H9 (cell line): ENCODE data around the gene FAM13A. TPM values are rescaled to one million over a fixed set of nuclear protein-coding genes. Genes with fewer than 3 reads are reported as not detected.

Source experiments
- DNase-seq: peaks from one replicate; pipeline ENCODE4 v3.0.0-alpha.2; 2017
- H2AFZ ChIP-seq: one replicate; pipeline ENCODE4 v1.6.1; 2013; ENCODE audit warnings: mild to moderate bottlenecking, low read length, control low read depth, moderate library complexity
- H2AK5ac ChIP-seq: 2 replicates; pipeline ENCODE4 v1.6.1; 2013; ENCODE audit warnings: low read length, control low read depth, mixed read lengths; ENCODE audit not compliant: insufficient read length
- H2BK120ac ChIP-seq: one replicate; pipeline ENCODE4 v1.6.1; 2013; ENCODE audit warnings: low read depth, mild to moderate bottlenecking, low read length, control low read depth, inconsistent platforms; ENCODE audit not compliant: poor library complexity, severe bottlenecking
- H2BK12ac ChIP-seq: 2 replicates; pipeline ENCODE4 v1.6.1; 2013; ENCODE audit warnings: low read length, control low read depth, mixed read lengths, low read depth; ENCODE audit not compliant: insufficient read length
- H2BK15ac ChIP-seq: 2 replicates; pipeline ENCODE4 v1.6.1; 2013; ENCODE audit warnings: low read depth, low read length, control low read depth
- H2BK20ac ChIP-seq: one replicate; pipeline ENCODE4 v1.6.1; 2013; ENCODE audit warnings: low read depth, mild to moderate bottlenecking, low read length, control low read depth, inconsistent platforms; ENCODE audit not compliant: poor library complexity, severe bottlenecking
- H2BK5ac ChIP-seq: 2 replicates; pipeline ENCODE4 v1.6.1; 2013; ENCODE audit warnings: low read length, control low read depth, mixed read lengths; ENCODE audit not compliant: insufficient read length
- H3K14ac ChIP-seq: 2 replicates; pipeline ENCODE4 v1.6.1; 2013; ENCODE audit warnings: low read length, control low read depth; ENCODE audit not compliant: insufficient read depth
- H3K18ac ChIP-seq: 2 replicates; pipeline ENCODE4 v1.6.1; 2013; ENCODE audit warnings: low read depth, mild to moderate bottlenecking, mixed read lengths, low read length, control low read depth; ENCODE audit not compliant: insufficient read length
- H3K23ac ChIP-seq: 2 replicates; pipeline ENCODE4 v1.6.1; 2013; ENCODE audit warnings: low read length, control low read depth, mixed read lengths, low read depth; ENCODE audit not compliant: insufficient read length
- H3K23me2 ChIP-seq: 2 replicates; pipeline ENCODE4 v1.6.1; 2013; ENCODE audit warnings: low read depth, mild to moderate bottlenecking, mixed read lengths, low read length, control low read depth; ENCODE audit not compliant: insufficient read length, poor library complexity, severe bottlenecking
- H3K27ac ChIP-seq: 2 replicates; pipeline ENCODE4 v1.5.1; 2013; ENCODE audit warnings: low read length, control low read depth, mixed read lengths, low read depth; ENCODE audit not compliant: insufficient read length
- H3K27me3 ChIP-seq: 2 replicates; pipeline ENCODE4 v1.6.1; 2013; ENCODE audit warnings: low read length, control low read depth, inconsistent platforms; ENCODE audit not compliant: insufficient read depth
- H3K4ac ChIP-seq: 2 replicates; pipeline ENCODE4 v1.6.1; 2013; ENCODE audit warnings: low read depth, mild to moderate bottlenecking, control low read depth, inconsistent platforms, low read length, moderate library complexity
- H3K4me1 ChIP-seq: 2 replicates; pipeline ENCODE4 v1.6.1; 2013; ENCODE audit warnings: low read length, control low read depth, inconsistent platforms; ENCODE audit not compliant: insufficient read depth
- H3K4me2 ChIP-seq: 2 replicates; pipeline ENCODE4 v1.6.1; 2013; ENCODE audit warnings: low read length, control low read depth, mixed read lengths; ENCODE audit not compliant: insufficient read length, insufficient read depth
- H3K56ac ChIP-seq: 2 replicates; pipeline ENCODE4 v1.6.1; 2013; ENCODE audit warnings: low read depth, mild to moderate bottlenecking, mixed read lengths, low read length, control low read depth; ENCODE audit not compliant: insufficient read length
- H3K79me1 ChIP-seq: 2 replicates; pipeline ENCODE4 v1.6.1; 2013; ENCODE audit warnings: low read depth, mild to moderate bottlenecking, moderate library complexity, low read length, control low read depth, inconsistent platforms; ENCODE audit not compliant: insufficient read depth, poor library complexity, severe bottlenecking
- H3K79me2 ChIP-seq: 2 replicates; pipeline ENCODE4 v1.6.1; 2013; ENCODE audit warnings: low read length, control low read depth, inconsistent platforms; ENCODE audit not compliant: insufficient read depth
- H3K9ac ChIP-seq: 2 replicates; pipeline ENCODE4 v1.6.1; 2013; ENCODE audit warnings: low read length, control low read depth, mixed read lengths; ENCODE audit not compliant: insufficient read length; ENCODE audit errors: extremely low read depth
- H3K9me3 ChIP-seq: one replicate; pipeline ENCODE4 v1.6.1; 2013; ENCODE audit warnings: low read depth, low read length, inconsistent platforms; ENCODE audit not compliant: control insufficient read depth
- H3T11ph ChIP-seq: one replicate; pipeline ENCODE4 v1.6.1; 2013; ENCODE audit warnings: mild to moderate bottlenecking, low read length, control low read depth, inconsistent platforms
- H4K20me1 ChIP-seq: one replicate; pipeline ENCODE4 v1.6.1; 2013; ENCODE audit not compliant: control insufficient read depth, insufficient read length, insufficient read depth
- H4K5ac ChIP-seq: 2 replicates; pipeline ENCODE4 v1.6.1; 2013; ENCODE audit warnings: low read depth, mild to moderate bottlenecking, mixed read lengths, low read length, control low read depth; ENCODE audit not compliant: insufficient read length
- H4K8ac ChIP-seq: replicated peaks from 2 replicates; pipeline ENCODE4 v1.6.1; 2013; ENCODE audit warnings: low read length, control low read depth, mixed read lengths, low read depth; ENCODE audit not compliant: insufficient read length
- H4K91ac ChIP-seq: 2 replicates; pipeline ENCODE4 v1.6.1; 2013; ENCODE audit warnings: low read depth, mild to moderate bottlenecking, moderate library complexity, mixed read lengths, low read length, control low read depth; ENCODE audit not compliant: insufficient read length
- H3K27ac Mint-ChIP-seq, 3 experiments: 2 replicates in 2 of 3; 3 replicates in 1 of 3; pipeline ENCODE4 v1.8.0; 2020 to 2021; ENCODE audit warnings: mixed read lengths in 3 of 3, mild to moderate bottlenecking in 1 of 3, moderate library complexity in 1 of 3
- H3K27me3 Mint-ChIP-seq: 2 replicates; pipeline ENCODE4 v1.8.0; 2021; ENCODE audit warnings: low read depth, mild to moderate bottlenecking, moderate library complexity, mixed read lengths
- H3K36me3 Mint-ChIP-seq, 3 experiments: 2 replicates in 2 of 3; 3 replicates in 1 of 3; pipeline ENCODE4 v1.8.0; 2020 to 2021; ENCODE audit warnings: low read depth in 3 of 3, mixed read lengths in 3 of 3; ENCODE audit not compliant: insufficient read depth in 1 of 3
- H3K4me1 Mint-ChIP-seq, 2 experiments: 2 replicates each; pipeline ENCODE4 v1.8.0; 2020; ENCODE audit warnings: mixed read lengths in 2 of 2
- H3K4me3 Mint-ChIP-seq, 2 experiments: 2 replicates in 1 of 2; 3 replicates in 1 of 2; pipeline ENCODE4 v1.8.0; 2020 to 2021; ENCODE audit warnings: mild to moderate bottlenecking in 2 of 2, mixed read lengths in 2 of 2, moderate library complexity in 1 of 2
- H3K9me3 Mint-ChIP-seq, 2 experiments: 2 replicates in 1 of 2; 3 replicates in 1 of 2; pipeline ENCODE4 v1.8.0; 2020; ENCODE audit warnings: mild to moderate bottlenecking in 2 of 2, mixed read lengths in 2 of 2, moderate library complexity in 1 of 2
- CTCF ChIP-seq: fragments of 200-600 bp; sonication (generic); conservative IDR thresholded peaks from 3 replicates; pipeline ENCODE4 v1.8.0; 2021; ENCODE audit warnings: antibody characterized with exemption, mild to moderate bottlenecking
- WGBS: extraction: QIAGEN DNeasy Blood & Tissue Kit; methylation state at CpG from one replicate; pipeline ENCODE4 v1.1.7; 2013; ENCODE audit warnings: missing lambda C conversion rate, low lambda C conversion rate, mixed read lengths; ENCODE audit not compliant: insufficient read length; ENCODE audit errors: extremely low coverage; 5-methylcytosine and 5-hydroxymethylcytosine counted together
- total RNA-seq: library from RNA; stranded (reverse); gene quantifications from 2 replicates; pipeline ENCODE4 v1.2.1, GENCODE V29; 2021

Gene FAM13A
- total RNA-seq, 1 experiment from 2014 or later, result 12.7 TPM

GRCh38 chr4:89070041-89070440 lies 13.1 kb upstream of the FAM13A start:
- Mint-ChIP-seq H3K27me3 (peaks cover 2% of the 10 kb centered on the region; the same call in 1 of the 2 replicates), H3K36me3 (peaks cover 2 to 4% (median 3%) of the 10 kb centered on the region in 3 experiments; a peak in 5 of 7 replicates), H3K9me3 (peaks cover under 1 to 10% of the 10 kb centered on the region in 2 experiments; a peak in 4 of 5 replicates), H3K4me3 (no peak overlapping the region), H3K4me1 (no peaks in the 10 kb centered on the region), H3K27ac (no peak overlapping the region)
- Histone ChIP-seq H3K79me1 (no peaks in the 10 kb centered on the region), H2BK12ac (no peak overlapping the region), H2BK5ac (no peak overlapping the region), H4K5ac (no peak overlapping the region), H3K79me2 (no peaks in the 10 kb centered on the region), H3K18ac (no peak overlapping the region), H4K8ac (no peak overlapping the region), H3K27me3 (no peaks in the 10 kb centered on the region), H4K91ac (no peak overlapping the region), H2AK5ac (no peak overlapping the region), H3K23ac (no peak overlapping the region), H3K4ac (no peak overlapping the region), H2BK15ac (no peak overlapping the region), H3K4me2 (no peak overlapping the region), H2AFZ (no peak overlapping the region), H3K27ac (no peak overlapping the region), H3T11ph (no peak overlapping the region), H4K20me1 (no peaks in the 10 kb centered on the region), H2BK120ac (no peak overlapping the region), H3K23me2 (no peaks in the 10 kb centered on the region), H3K4me1 (no peaks in the 10 kb centered on the region), H3K14ac (no peak overlapping the region), H3K56ac (no peak overlapping the region), H2BK20ac (no peak overlapping the region), H3K9me3 (no peaks in the 10 kb centered on the region), H3K9ac (no peak overlapping the region)
- no peak for TF ChIP-seq CTCF
- DNase-seq, result no peak
- no CpG with 5 or more reads among the region's 2 CpGs for whole genome bisulfite sequencing
